ENCODE data around the gene VPS25. TPM values are rescaled to one million over a fixed set of nuclear protein-coding genes. Genes with fewer than 3 reads are reported as not detected.

Gene VPS25
- polyA plus RNA-seq, 1 donor from 2014 or later, result 133 TPM

DNA sequence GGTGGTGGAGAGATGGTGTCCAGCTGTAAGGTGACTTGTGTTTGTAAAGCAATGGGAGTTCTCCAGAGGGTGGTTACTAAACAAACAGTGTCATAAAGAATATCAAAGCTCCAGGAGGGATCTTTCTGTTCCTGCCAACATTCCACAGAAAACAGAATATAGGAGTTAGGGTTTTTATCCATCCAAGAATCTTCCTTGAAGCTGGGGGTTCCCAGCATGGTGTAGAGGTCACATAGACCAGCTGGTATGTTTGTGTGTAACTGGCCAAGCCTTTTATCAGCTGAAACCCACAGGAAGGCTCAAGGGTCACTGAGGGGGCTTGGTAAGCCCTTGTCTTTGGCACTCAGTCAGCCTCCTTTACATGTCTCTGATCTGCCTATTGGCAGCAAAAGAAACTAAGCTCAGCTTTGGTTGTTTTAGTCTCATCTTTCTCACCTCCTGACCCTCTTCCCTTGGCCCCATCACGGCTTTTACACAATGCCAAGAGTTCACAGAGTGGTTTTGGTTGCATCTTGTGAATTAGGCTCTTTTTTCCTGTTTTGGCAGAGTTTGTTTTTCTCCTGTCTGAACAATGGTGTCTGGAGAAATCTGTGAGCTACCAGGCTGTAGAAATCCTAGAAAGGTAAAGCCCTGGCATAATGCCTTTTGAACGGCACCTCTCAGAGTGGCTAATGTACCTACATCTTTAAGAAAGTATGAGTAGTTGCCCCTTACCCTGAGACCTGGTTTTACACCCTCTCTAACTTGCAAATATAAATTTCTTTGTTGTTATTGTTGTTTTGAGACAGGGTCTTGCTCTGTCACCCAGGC is 30.0 kb downstream of the VPS25 start:
- H3K9ac ChIP-seq (ENCODE audit: low read length), result no peak overlapping the region
- H3K27ac ChIP-seq (ENCODE audit: low read length), result no peak overlapping the region

DNA sequence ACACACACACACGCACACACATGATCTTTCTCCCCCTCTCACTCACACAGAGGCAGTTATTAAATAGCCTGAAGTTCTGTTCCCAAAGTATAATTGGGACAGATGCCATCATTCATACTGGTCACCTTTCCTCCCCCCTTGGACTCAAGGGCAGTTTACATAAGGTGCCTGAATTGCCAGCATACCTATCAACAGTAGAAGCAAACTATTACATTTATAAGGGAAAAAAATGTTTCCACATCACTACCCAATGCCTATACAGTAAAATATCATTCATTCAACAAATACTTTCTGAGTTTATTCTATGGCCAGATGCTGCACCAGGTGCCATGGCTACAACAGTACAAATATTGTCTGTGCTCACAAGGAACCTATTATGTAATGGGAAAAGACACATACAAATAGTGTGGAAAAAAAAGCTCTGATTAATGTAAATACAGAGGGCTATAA is 31.7 kb downstream of the VPS25 start:
- H3K9ac ChIP-seq (ENCODE audit: low read length), result no peak overlapping the region
- no peaks in the 10 kb centered on the region for H3K9me2 ChIP-seq (ENCODE audit: insufficient read depth, low read length)
- TF ChIP-seq, protein P1, sequence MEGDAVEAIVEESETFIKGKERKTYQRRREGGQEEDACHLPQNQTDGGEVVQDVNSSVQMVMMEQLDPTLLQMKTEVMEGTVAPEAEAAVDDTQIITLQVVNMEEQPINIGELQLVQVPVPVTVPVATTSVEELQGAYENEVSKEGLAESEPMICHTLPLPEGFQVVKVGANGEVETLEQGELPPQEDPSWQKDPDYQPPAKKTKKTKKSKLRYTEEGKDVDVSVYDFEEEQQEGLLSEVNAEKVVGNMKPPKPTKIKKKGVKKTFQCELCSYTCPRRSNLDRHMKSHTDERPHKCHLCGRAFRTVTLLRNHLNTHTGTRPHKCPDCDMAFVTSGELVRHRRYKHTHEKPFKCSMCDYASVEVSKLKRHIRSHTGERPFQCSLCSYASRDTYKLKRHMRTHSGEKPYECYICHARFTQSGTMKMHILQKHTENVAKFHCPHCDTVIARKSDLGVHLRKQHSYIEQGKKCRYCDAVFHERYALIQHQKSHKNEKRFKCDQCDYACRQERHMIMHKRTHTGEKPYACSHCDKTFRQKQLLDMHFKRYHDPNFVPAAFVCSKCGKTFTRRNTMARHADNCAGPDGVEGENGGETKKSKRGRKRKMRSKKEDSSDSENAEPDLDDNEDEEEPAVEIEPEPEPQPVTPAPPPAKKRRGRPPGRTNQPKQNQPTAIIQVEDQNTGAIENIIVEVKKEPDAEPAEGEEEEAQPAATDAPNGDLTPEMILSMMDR (IDR thresholded peaks at IDR 0.05; ENCODE audit: poor library complexity, severe bottlenecking), result no peak
- TF ChIP-seq RAD21 (conservative IDR thresholded peaks at IDR 0.05) (no peak), EZH2 (IDR thresholded peaks at IDR 0.05; ENCODE audit: borderline replicate concordance, insufficient read depth, low read length, poor library complexity, severe bottlenecking) (no peak), TAF1 (IDR thresholded peaks at IDR 0.05; ENCODE audit: low read depth) (no peak)
- TF ChIP-seq, protein P2, sequence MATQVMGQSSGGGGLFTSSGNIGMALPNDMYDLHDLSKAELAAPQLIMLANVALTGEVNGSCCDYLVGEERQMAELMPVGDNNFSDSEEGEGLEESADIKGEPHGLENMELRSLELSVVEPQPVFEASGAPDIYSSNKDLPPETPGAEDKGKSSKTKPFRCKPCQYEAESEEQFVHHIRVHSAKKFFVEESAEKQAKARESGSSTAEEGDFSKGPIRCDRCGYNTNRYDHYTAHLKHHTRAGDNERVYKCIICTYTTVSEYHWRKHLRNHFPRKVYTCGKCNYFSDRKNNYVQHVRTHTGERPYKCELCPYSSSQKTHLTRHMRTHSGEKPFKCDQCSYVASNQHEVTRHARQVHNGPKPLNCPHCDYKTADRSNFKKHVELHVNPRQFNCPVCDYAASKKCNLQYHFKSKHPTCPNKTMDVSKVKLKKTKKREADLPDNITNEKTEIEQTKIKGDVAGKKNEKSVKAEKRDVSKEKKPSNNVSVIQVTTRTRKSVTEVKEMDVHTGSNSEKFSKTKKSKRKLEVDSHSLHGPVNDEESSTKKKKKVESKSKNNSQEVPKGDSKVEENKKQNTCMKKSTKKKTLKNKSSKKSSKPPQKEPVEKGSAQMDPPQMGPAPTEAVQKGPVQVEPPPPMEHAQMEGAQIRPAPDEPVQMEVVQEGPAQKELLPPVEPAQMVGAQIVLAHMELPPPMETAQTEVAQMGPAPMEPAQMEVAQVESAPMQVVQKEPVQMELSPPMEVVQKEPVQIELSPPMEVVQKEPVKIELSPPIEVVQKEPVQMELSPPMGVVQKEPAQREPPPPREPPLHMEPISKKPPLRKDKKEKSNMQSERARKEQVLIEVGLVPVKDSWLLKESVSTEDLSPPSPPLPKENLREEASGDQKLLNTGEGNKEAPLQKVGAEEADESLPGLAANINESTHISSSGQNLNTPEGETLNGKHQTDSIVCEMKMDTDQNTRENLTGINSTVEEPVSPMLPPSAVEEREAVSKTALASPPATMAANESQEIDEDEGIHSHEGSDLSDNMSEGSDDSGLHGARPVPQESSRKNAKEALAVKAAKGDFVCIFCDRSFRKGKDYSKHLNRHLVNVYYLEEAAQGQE (IDR thresholded peaks at IDR 0.05; ENCODE audit: borderline replicate concordance), result no peak
- H3K36me3 ChIP-seq (ENCODE audit: insufficient read depth, low read length), result no peaks in the 10 kb centered on the region
- no peak overlapping the region for H3K4me3 ChIP-seq (ENCODE audit: low read length)
- H3K27ac ChIP-seq (ENCODE audit: low read length), result no peak overlapping the region
- H3K79me2 ChIP-seq (replicated peaks; ENCODE audit: insufficient read depth, low read length), result no peaks in the 10 kb centered on the region
- no peaks in the 10 kb centered on the region for H3K9me3 ChIP-seq (ENCODE audit: low read length)
- no peak overlapping the region for H3K4me2 ChIP-seq (ENCODE audit: low read length)
- H3K27me3 ChIP-seq (ENCODE audit: insufficient read depth, low read depth, low read length), result peaks cover 3% of the 10 kb centered on the region
- no peaks in the 10 kb centered on the region for H3F3A ChIP-seq (ENCODE audit: insufficient read depth, low read length, poor library complexity, severe bottlenecking)
- H2AFZ ChIP-seq (ENCODE audit: low read depth, low read length), result no peak overlapping the region
- no peaks in the 10 kb centered on the region for H4K20me1 ChIP-seq (ENCODE audit: insufficient read depth)

More for the DNA sequence above, 30.0 kb downstream of the VPS25 start:
- Histone ChIP-seq H3K9me2 (ENCODE audit: insufficient read depth, low read length) (no peaks in the 10 kb centered on the region), H4K20me1 (ENCODE audit: insufficient read depth) (no peaks in the 10 kb centered on the region), H3K36me3 (ENCODE audit: insufficient read depth, low read length) (no peaks in the 10 kb centered on the region), H2AFZ (ENCODE audit: low read depth, low read length) (no peak overlapping the region), H3K27me3 (ENCODE audit: insufficient read depth, low read depth, low read length) (peaks cover 3% of the 10 kb centered on the region), H3K9me3 (ENCODE audit: low read length) (no peaks in the 10 kb centered on the region), H3K4me2 (ENCODE audit: low read length) (no peak overlapping the region), H3K4me3 (ENCODE audit: low read length) (no peak overlapping the region), H3F3A (ENCODE audit: insufficient read depth, low read length, poor library complexity, severe bottlenecking) (no peaks in the 10 kb centered on the region), H3K79me2 (replicated peaks; ENCODE audit: insufficient read depth, low read length) (peaks cover 2% of the 10 kb centered on the region)
- TF ChIP-seq EP300 (conservative IDR thresholded peaks at IDR 0.05; ENCODE audit: poor library complexity, severe bottlenecking) (no peak), SMC3 (conservative IDR thresholded peaks at IDR 0.05; ENCODE audit: poor library complexity) (no peak)

DNA sequence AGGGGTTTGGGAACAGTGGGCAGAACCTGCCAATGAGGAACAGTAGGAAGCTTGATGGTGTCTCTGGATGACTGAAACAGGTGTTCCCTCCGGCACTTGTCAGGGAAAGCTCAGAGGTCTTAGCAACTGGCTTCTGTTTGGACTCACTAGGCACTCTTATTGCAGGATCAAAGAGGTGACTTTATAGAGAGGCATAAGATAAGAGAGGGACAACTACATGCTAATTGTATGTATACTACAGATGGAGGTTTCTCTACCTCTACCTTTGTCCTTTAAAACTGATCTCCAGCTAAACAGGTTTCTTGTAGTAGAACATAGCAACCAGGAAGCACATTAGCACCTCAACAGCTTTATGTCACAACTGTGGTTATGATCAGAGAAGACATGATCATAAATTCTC is 33.0 kb downstream of the VPS25 start:
- peaks cover 3% of the 10 kb centered on the region for H3K27me3 ChIP-seq (ENCODE audit: insufficient read depth, low read depth, low read length)
- H2AFZ ChIP-seq (ENCODE audit: low read depth, low read length), result no peak overlapping the region
- H3K27ac ChIP-seq (ENCODE audit: low read length), result no peak overlapping the region
- TF ChIP-seq EZH2 (IDR thresholded peaks at IDR 0.05; ENCODE audit: borderline replicate concordance, insufficient read depth, low read length, poor library complexity, severe bottlenecking) (no peak), SMC3 (conservative IDR thresholded peaks at IDR 0.05; ENCODE audit: poor library complexity) (no peak), RAD21 (conservative IDR thresholded peaks at IDR 0.05) (no peak), MXI1 (conservative IDR thresholded peaks at IDR 0.05; ENCODE audit: poor library complexity, severe bottlenecking) (no peak), POLR2AphosphoS5 (IDR thresholded peaks at IDR 0.05) (no peak), EP300 (conservative IDR thresholded peaks at IDR 0.05; ENCODE audit: poor library complexity, severe bottlenecking) (no peak), TAF1 (IDR thresholded peaks at IDR 0.05; ENCODE audit: low read depth) (no peak)
- TF ChIP-seq, protein P2 (IDR thresholded peaks at IDR 0.05; ENCODE audit: borderline replicate concordance), result no peak
- TF ChIP-seq, protein P1 (IDR thresholded peaks at IDR 0.05; ENCODE audit: poor library complexity, severe bottlenecking), result no peak
- H3K9me2 ChIP-seq (ENCODE audit: insufficient read depth, low read length), result no peaks in the 10 kb centered on the region
- no peak overlapping the region for H3K4me2 ChIP-seq (ENCODE audit: low read length)
- no peak overlapping the region for H3K9ac ChIP-seq (ENCODE audit: low read length)
- no peaks in the 10 kb centered on the region for H4K20me1 ChIP-seq (ENCODE audit: insufficient read depth)
- no peaks in the 10 kb centered on the region for H3K9me3 ChIP-seq (ENCODE audit: low read length)
- H3F3A ChIP-seq (ENCODE audit: insufficient read depth, low read length, poor library complexity, severe bottlenecking), result no peaks in the 10 kb centered on the region
- H3K79me2 ChIP-seq (replicated peaks; ENCODE audit: insufficient read depth, low read length), result no peaks in the 10 kb centered on the region
- no peak overlapping the region for H3K4me3 ChIP-seq (ENCODE audit: low read length)
- H3K36me3 ChIP-seq (ENCODE audit: insufficient read depth, low read length), result no peaks in the 10 kb centered on the region
